Smooth muscle cell (in vitro differentiated cells): ENCODE measurements around the gene PTPRA. TPM values are rescaled to one million over a fixed set of nuclear protein-coding genes. Genes with fewer than 3 reads are reported as not detected.

ENCODE experiments used
- DNase-seq: peaks from one replicate; lab custom pipeline; 2025; ENCODE audit not compliant: unreplicated experiment; lab: John Stamatoyannopoulos, UW
- H2AFZ ChIP-seq: fragments of 200-600 bp; sonication (generic); 2 replicates; pipeline ENCODE4 v1.6.0; 2016; ENCODE audit warnings: antibody characterized with exemption, low read depth, mild to moderate bottlenecking
- H3F3A ChIP-seq: fragments of 200-600 bp; sonication (generic); 2 replicates; pipeline ENCODE4 v1.6.0; 2017; ENCODE audit warnings: antibody characterized with exemption, low read depth
- H3K27ac ChIP-seq: fragments of 200-600 bp; sonication (generic); 2 replicates; pipeline ENCODE4 v1.5.1; 2016; ENCODE audit warnings: low read depth, mild to moderate bottlenecking
- H3K27me3 ChIP-seq: fragments of 200-600 bp; sonication (generic); 2 replicates; pipeline ENCODE4 v1.6.1; 2016; ENCODE audit warnings: low read depth, mild to moderate bottlenecking
- H3K36me3 ChIP-seq: fragments of 200-600 bp; sonication (generic); 2 replicates; pipeline ENCODE4 v1.5.1; 2016; ENCODE audit warnings: low read depth
- H3K4me1 ChIP-seq: fragments of 200-600 bp; sonication (generic); 2 replicates; pipeline ENCODE4 v1.5.1; 2016; ENCODE audit warnings: low read depth
- H3K4me2 ChIP-seq: fragments of 200-600 bp; sonication (generic); 2 replicates; pipeline ENCODE4 v1.6.0; 2016; ENCODE audit warnings: mild to moderate bottlenecking
- H3K4me3 ChIP-seq: fragments of 200-600 bp; sonication (generic); 2 replicates; pipeline ENCODE4 v1.5.1; 2016; ENCODE audit warnings: mild to moderate bottlenecking
- H3K79me2 ChIP-seq: fragments of 200-600 bp; sonication (generic); 2 replicates; pipeline ENCODE4 v1.6.0; 2016; ENCODE audit warnings: low read depth, mild to moderate bottlenecking
- H3K9ac ChIP-seq: fragments of 200-600 bp; sonication (generic); 2 replicates; pipeline ENCODE4 v1.6.0; 2016; ENCODE audit warnings: low read depth
- H3K9me3 ChIP-seq: fragments of 200-600 bp; sonication (generic); replicated peaks from 2 replicates; pipeline ENCODE4 v1.5.1; 2016; ENCODE audit warnings: low read depth
- H4K20me1 ChIP-seq: fragments of 200-600 bp; sonication (generic); 2 replicates; pipeline ENCODE4 v1.6.0; 2016; ENCODE audit warnings: low read depth
- WGBS: methylation state at CpG from one replicate; pipeline ENCODE4 v1.1.7; 2016; ENCODE audit warnings: low lambda C conversion rate; 5-methylcytosine and 5-hydroxymethylcytosine counted together
- polyA plus RNA-seq: library from polyadenylated mRNA; unstranded; fragments of >200 nt; fragmentation: Nextera tagmentation; extraction: Ambion mirVana; gene quantifications from 2 replicates; pipeline ENCODE4 v1.2.1, GENCODE V29; 2016
- total RNA-seq: library from RNA; depleted of rRNA; stranded (reverse); fragments of >200 nt; gene quantifications from 2 replicates; pipeline ENCODE4 v1.2.3, GENCODE V29; 2014
- TF ChIP-seq, protein P1 (sequence below): fragments of 200-600 bp; sonication (generic); IDR thresholded peaks from 2 replicates; pipeline ENCODE4 v1.5.1; 2017; ENCODE audit warnings: borderline replicate concordance, mild to moderate bottlenecking, antibody characterized with exemption; ENCODE audit not compliant: insufficient read depth, poor library complexity, severe bottlenecking

PTPRA gene
- total and polyA plus RNA-seq, 2 experiments from 2014 or later: 38.4 to 48.9 TPM

DNA sequence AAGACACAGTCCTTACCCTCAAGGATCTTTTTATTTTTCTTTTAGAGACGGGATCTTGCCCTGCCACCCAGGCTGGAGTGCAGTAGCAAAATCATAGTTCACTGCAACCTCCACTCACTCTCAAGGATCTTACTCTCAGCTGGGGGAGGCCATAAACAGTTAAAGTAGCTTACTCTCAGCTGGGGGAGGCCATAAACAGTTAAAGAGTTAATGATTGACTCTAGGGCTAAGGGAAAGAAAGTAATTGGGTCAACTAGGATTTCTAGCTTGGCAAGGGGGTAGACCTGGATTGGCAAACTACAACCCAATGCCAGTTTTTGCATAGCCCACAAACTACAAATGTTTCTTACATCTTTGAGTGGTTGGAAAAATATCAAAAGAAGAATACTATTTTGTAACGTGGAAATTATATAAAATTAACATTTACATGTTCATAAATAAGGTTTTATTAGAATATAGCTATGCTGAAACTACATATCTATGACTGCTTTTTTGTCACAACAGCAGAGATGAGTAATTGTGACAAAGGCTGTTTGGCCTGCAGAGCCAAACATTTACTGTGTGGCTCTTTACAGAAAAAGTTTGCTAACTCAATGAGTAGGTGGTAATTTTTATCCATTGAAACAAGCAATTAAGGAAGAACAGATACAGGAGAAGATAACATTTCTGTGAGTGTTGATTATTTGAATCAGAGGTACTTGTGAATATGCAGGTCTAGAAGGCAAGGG lies 46.4 kb downstream of the PTPRA start:
- TF ChIP-seq, protein P1, sequence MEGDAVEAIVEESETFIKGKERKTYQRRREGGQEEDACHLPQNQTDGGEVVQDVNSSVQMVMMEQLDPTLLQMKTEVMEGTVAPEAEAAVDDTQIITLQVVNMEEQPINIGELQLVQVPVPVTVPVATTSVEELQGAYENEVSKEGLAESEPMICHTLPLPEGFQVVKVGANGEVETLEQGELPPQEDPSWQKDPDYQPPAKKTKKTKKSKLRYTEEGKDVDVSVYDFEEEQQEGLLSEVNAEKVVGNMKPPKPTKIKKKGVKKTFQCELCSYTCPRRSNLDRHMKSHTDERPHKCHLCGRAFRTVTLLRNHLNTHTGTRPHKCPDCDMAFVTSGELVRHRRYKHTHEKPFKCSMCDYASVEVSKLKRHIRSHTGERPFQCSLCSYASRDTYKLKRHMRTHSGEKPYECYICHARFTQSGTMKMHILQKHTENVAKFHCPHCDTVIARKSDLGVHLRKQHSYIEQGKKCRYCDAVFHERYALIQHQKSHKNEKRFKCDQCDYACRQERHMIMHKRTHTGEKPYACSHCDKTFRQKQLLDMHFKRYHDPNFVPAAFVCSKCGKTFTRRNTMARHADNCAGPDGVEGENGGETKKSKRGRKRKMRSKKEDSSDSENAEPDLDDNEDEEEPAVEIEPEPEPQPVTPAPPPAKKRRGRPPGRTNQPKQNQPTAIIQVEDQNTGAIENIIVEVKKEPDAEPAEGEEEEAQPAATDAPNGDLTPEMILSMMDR: no peak
- Histone ChIP-seq H2AFZ (no peak overlapping the region), H3K4me1 (no peaks in the 10 kb centered on the region), H3K9me3 (no peaks in the 10 kb centered on the region), H3F3A (no peaks in the 10 kb centered on the region), H3K4me3 (no peak overlapping the region), H3K9ac (no peak overlapping the region), H3K27me3 (no peaks in the 10 kb centered on the region), H3K36me3 (no peaks in the 10 kb centered on the region), H3K4me2 (no peak overlapping the region), H3K27ac (no peak overlapping the region), H4K20me1 (peaks cover 73% of the 10 kb centered on the region), H3K79me2 (peaks cover 22% of the 10 kb centered on the region)
- no peak for DNase-seq
- 80% methylated on average over 2 of the region's 2 CpGs for WGBS

- Histone ChIP-seq H3K4me2 (no peak overlapping the region), H2AFZ (no peak overlapping the region), H3F3A (no peaks in the 10 kb centered on the region), H3K9ac (no peak overlapping the region), H3K4me3 (no peak overlapping the region), H3K27me3 (no peaks in the 10 kb centered on the region), H3K4me1 (no peaks in the 10 kb centered on the region), H3K27ac (no peak overlapping the region), H4K20me1 (peaks cover 68% of the 10 kb centered on the region), H3K79me2 (peaks cover 22% of the 10 kb centered on the region), H3K36me3 (no peaks in the 10 kb centered on the region), H3K9me3 (no peaks in the 10 kb centered on the region)
- TF ChIP-seq, protein P1: no peak
- WGBS: 92% methylated on average over 1 of the region's 1 CpG
- no peak for DNase-seq
These were observed 47.2 kb downstream of the PTPRA start for GRCh38 chr20:2920473-2920872.

DNA sequence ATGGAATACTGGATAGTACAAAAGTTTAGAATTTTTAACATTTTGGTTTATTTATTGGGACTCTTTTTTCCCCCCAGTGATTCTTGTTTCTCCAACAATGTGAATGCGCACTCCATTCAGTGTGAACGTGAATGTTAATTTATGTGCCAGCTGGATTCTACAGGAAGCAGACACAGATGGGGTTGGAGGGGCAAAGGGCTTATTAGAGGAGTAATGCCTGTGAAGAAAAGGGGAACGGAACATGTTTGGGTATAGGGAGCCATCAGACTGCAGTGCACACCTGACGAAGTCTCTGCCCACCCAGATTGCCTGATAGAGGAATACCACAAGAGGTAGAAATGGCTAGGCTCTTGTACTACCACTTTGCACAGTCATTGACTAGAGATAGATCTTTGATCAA lies 48.2 kb downstream of the PTPRA start:
- Histone ChIP-seq H2AFZ (no peak overlapping the region), H4K20me1 (peaks cover 62% of the 10 kb centered on the region), H3K36me3 (no peaks in the 10 kb centered on the region), H3K79me2 (peaks cover 22% of the 10 kb centered on the region), H3F3A (no peaks in the 10 kb centered on the region), H3K4me2 (no peak overlapping the region), H3K27me3 (no peaks in the 10 kb centered on the region), H3K9me3 (no peaks in the 10 kb centered on the region), H3K9ac (no peak overlapping the region), H3K27ac (no peak overlapping the region), H3K4me1 (no peaks in the 10 kb centered on the region), H3K4me3 (no peak overlapping the region)
- 93% methylated on average over 4 of the region's 4 CpGs for WGBS
- no peak for DNase-seq
- TF ChIP-seq, protein P1: no peak

GRCh38 chr20:2922957-2923356 lies 49.7 kb downstream of the PTPRA start:
- no peaks in the 10 kb centered on the region for H3K4me1 ChIP-seq
- H3K9ac ChIP-seq: no peak overlapping the region
- H3K4me2 ChIP-seq: no peak overlapping the region
- TF ChIP-seq, protein P1: no peak
- no peaks in the 10 kb centered on the region for H3K36me3 ChIP-seq
- H3F3A ChIP-seq: no peaks in the 10 kb centered on the region
- H3K4me3 ChIP-seq: no peak overlapping the region
- DNase-seq: no peak
- peaks cover 21% of the 10 kb centered on the region for H3K79me2 ChIP-seq
- H2AFZ ChIP-seq: no peak overlapping the region
- no peak overlapping the region for H3K27ac ChIP-seq
- no peaks in the 10 kb centered on the region for H3K9me3 ChIP-seq
- peaks cover 49% of the 10 kb centered on the region for H4K20me1 ChIP-seq
- H3K27me3 ChIP-seq: no peaks in the 10 kb centered on the region
